Dendritic cell treated with granulocyte-macrophage colony-stimulating factor and Interleukin-4, amounts not matched to agents 40 ng/mL and 50 ng/mL, for 4 days (primary cell): ENCODE data around the gene MAN1A2.

Source experiments
- H3K27ac Mint-ChIP-seq: one replicate; pipeline ENCODE4 v1.8.0; 2022; ENCODE audit warnings: mild to moderate bottlenecking, mixed read lengths
- H3K27me3 Mint-ChIP-seq: one replicate; pipeline ENCODE4 v1.8.0; 2022; ENCODE audit warnings: mild to moderate bottlenecking, mixed read lengths
- H3K36me3 Mint-ChIP-seq: one replicate; pipeline ENCODE4 v1.8.0; 2022; ENCODE audit warnings: low read depth, mixed read lengths
- H3K4me1 Mint-ChIP-seq: one replicate; pipeline ENCODE4 v1.8.0; 2022; ENCODE audit warnings: low read depth, mixed read lengths
- H3K4me3 Mint-ChIP-seq: one replicate; pipeline ENCODE4 v1.8.0; 2022; ENCODE audit warnings: mild to moderate bottlenecking, moderate library complexity, mixed read lengths
- H3K9me3 Mint-ChIP-seq: one replicate; pipeline ENCODE4 v1.8.0; 2022; ENCODE audit warnings: mixed read lengths
- intact Hi-C: fragments of 100-400 bp; cut with micrococcal nuclease; formaldehyde crosslinking; loops from one replicate; pipeline ENCODE4 v1.15.0; 2022

MAN1A2 gene

DNA sequence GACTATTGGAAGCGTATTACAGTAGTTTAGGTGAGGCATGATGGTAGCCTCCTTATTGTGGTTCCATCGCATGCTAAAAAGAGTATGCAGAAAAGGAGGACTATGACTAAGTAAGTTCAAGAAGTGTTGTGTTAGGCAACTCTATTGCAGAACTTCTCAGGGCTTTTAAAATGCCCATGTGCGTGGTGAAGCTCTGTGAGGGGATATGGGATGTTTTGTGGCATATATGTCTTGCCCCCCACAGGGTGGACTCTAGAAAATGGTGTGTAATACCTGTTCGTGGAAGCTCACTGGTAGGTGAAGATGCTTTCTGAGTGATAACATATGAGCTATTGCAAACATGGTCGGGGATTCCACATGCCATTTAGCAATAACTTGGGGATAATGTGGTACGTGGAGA lies 31.7 kb downstream of the MAN1A2 start:
- Mint-ChIP-seq H3K4me3 (no peak overlapping the region), H3K4me1 (peaks cover 12% of the 10 kb centered on the region), H3K9me3 (peaks cover 18% of the 10 kb centered on the region), H3K36me3 (peaks cover 18% of the 10 kb centered on the region), H3K27me3 (no peaks in the 10 kb centered on the region), H3K27ac (no peak overlapping the region)
- intact Hi-C loops, result no loop called here

DNA sequence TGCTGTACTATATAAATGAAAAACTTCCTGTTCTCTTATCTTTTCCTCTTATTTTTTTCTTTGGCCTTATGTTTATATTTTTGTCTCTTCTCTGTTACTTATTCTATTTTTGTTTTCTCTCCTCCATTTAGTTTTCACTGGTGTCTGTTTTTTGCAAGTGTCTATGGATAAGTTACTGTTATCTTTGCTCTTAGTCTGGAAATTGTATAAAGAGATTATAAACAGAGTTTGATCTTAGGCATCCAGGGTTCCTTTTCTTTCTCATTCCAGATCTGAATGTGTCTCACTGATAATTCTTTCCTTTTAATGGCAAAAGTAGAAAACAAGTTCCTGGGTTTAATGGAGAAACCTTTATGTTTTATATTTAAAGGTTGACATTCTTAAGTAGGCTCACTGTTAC lies 34.5 kb downstream of the MAN1A2 start:
- no peaks in the 10 kb centered on the region for H3K27me3 Mint-ChIP-seq
- H3K4me1 Mint-ChIP-seq, result peaks cover 12% of the 10 kb centered on the region
- H3K27ac Mint-ChIP-seq, result no peak overlapping the region
- no peak overlapping the region for H3K4me3 Mint-ChIP-seq
- peaks cover 31% of the 10 kb centered on the region for H3K36me3 Mint-ChIP-seq
- H3K9me3 Mint-ChIP-seq, result peaks cover 18% of the 10 kb centered on the region
- intact Hi-C loops, result no loop called here

DNA sequence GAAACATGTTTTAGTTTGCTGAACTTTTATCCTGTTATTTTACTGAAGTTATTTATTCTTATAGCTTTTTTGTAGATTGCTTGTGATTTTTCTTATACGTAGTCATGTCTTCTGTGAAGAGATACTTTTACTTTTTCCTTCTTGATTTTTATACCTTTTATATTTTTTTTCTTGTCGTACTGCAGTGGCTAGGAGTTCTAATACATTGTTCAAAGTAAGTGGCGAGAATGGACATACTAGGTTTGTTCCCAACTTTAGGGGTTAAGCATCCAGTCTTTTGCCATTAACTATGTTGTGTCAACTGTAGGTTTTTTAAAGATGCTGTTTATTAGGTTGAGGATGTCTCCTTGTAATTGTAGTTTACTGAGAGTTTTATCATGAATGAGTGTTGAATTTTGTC lies 36.3 kb downstream of the MAN1A2 start:
- no peak overlapping the region for H3K27ac Mint-ChIP-seq
- intact Hi-C loops, result no loop called here
- H3K4me1 Mint-ChIP-seq, result peaks cover 4% of the 10 kb centered on the region
- H3K4me3 Mint-ChIP-seq, result no peak overlapping the region
- H3K27me3 Mint-ChIP-seq, result no peaks in the 10 kb centered on the region
- H3K36me3 Mint-ChIP-seq, result peaks cover 43% of the 10 kb centered on the region
- H3K9me3 Mint-ChIP-seq, result peaks cover 18% of the 10 kb centered on the region

DNA sequence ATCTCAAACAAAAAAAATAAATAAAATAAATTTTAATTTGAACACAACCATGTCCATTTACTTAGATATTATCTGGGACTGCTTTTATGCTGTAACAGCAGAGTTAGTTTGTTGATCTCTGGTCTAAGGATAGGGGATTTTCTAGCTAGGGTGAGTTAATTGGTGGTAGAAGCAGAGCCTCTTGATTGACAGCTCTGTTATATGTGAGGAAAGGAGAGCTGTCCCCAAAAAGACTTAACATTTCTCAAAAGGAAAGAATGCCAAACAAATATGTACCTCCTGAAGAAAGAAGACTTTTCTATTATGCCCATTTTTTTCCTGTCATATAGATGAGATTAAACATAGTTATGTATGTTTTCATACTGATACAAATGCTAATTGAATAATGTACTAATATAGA lies 37.8 kb downstream of the MAN1A2 start:
- Mint-ChIP-seq H3K36me3 (peaks cover 52% of the 10 kb centered on the region), H3K27ac (no peak overlapping the region)
- intact Hi-C loops, result no loop called here

DNA sequence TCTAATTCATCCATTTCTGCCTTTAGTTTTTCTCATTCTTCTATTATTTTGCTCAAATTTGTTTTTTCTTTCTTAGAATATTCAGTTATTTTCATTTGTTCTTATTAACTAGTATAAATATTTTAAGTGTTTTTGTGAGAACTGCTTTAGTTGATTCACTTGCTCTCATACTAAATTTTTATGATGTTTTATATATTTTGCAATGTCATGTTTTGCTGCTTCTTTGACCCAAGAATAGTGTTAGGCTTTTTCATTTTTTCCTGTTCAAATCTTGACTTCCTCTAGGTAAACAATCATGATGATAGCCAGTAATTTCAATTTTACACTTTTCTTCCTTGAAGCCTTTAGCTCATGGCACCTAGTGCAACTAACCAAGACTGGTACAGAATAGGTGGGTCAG lies 45.2 kb downstream of the MAN1A2 start:
- Mint-ChIP-seq H3K9me3 (no peaks in the 10 kb centered on the region), H3K4me3 (no peak overlapping the region), H3K4me1 (no peaks in the 10 kb centered on the region), H3K27ac (no peak overlapping the region), H3K27me3 (no peaks in the 10 kb centered on the region), H3K36me3 (peaks cover 56% of the 10 kb centered on the region)
- intact Hi-C loops, result no loop called here

More for the DNA sequence above, 37.8 kb downstream of the MAN1A2 start:
- peaks cover 18% of the 10 kb centered on the region for H3K9me3 Mint-ChIP-seq
- H3K4me3 Mint-ChIP-seq, result no peak overlapping the region
- H3K27me3 Mint-ChIP-seq, result no peaks in the 10 kb centered on the region
- H3K4me1 Mint-ChIP-seq, result no peaks in the 10 kb centered on the region

DNA sequence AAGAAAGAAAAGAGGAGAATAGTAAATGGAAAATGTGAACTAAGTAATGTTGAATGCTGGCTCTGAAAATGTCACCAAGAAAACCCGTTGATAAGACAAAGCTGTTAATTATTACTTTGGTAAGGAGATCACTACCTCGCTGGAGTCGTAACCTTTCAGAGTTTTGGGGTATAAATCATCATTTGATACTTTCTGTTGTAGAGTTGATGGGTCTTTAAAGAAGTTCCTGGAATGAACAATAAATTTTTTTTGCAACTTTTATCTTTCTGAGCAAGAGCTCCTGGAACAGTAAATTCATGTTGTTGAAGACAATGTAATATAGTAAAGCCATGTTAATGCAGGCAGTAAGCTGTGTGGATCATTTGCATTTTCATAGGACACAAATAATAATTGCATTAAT lies 46.2 kb downstream of the MAN1A2 start:
- H3K4me1 Mint-ChIP-seq, result no peaks in the 10 kb centered on the region
- H3K4me3 Mint-ChIP-seq, result no peak overlapping the region
- intact Hi-C loops, result no loop called here
- H3K9me3 Mint-ChIP-seq, result no peaks in the 10 kb centered on the region
- peaks cover 49% of the 10 kb centered on the region for H3K36me3 Mint-ChIP-seq
- H3K27ac Mint-ChIP-seq, result no peak overlapping the region
- H3K27me3 Mint-ChIP-seq, result no peaks in the 10 kb centered on the region

DNA sequence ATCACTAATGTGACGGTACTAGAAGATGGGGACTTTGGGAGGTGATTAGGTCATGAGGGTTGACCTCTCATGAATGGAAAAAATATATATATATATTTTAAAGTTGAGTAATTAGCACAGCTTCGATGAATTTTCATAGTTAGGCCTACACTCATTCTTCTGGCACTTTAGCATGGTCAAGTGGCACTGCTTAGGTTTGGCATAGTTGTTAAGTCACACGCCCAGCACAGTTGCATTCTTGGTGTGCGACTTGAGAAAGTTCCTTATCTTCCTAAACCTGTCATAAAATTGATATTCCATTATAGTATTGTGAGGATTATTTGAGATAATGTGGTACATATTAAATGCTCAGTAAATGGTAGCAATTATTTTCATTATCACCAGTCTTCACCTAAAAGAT lies 47.7 kb downstream of the MAN1A2 start:
- no peaks in the 10 kb centered on the region for H3K9me3 Mint-ChIP-seq
- intact Hi-C loops, result no loop called here
- no peaks in the 10 kb centered on the region for H3K27me3 Mint-ChIP-seq
- H3K27ac Mint-ChIP-seq, result no peak overlapping the region
- peaks cover 5% of the 10 kb centered on the region for H3K4me1 Mint-ChIP-seq
- peaks cover 46% of the 10 kb centered on the region for H3K36me3 Mint-ChIP-seq
- H3K4me3 Mint-ChIP-seq, result no peak overlapping the region

DNA sequence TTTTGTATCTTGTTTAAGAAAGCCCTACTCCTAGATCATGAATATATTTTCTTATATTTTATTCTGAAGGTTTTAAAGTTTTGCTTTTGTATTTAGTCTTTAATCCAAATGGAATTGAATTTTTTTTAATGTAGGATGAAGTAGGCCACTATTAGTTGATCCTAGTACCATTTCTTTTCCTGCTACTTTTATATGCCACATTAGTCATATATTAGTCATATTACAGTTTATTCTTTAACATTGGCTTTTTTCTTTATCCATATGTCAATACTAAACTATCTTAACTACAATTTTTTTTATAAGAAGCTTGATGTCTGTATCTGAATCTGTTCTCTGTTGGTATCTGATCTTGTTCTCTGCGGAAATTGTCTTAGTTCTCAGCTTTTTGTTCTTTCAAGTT lies 48.8 kb downstream of the MAN1A2 start:
- Mint-ChIP-seq H3K36me3 (peaks cover 57% of the 10 kb centered on the region), H3K27ac (no peak overlapping the region), H3K4me3 (no peak overlapping the region), H3K4me1 (peaks cover 5% of the 10 kb centered on the region), H3K9me3 (no peaks in the 10 kb centered on the region), H3K27me3 (no peaks in the 10 kb centered on the region)
- intact Hi-C loops, result no loop called here

DNA sequence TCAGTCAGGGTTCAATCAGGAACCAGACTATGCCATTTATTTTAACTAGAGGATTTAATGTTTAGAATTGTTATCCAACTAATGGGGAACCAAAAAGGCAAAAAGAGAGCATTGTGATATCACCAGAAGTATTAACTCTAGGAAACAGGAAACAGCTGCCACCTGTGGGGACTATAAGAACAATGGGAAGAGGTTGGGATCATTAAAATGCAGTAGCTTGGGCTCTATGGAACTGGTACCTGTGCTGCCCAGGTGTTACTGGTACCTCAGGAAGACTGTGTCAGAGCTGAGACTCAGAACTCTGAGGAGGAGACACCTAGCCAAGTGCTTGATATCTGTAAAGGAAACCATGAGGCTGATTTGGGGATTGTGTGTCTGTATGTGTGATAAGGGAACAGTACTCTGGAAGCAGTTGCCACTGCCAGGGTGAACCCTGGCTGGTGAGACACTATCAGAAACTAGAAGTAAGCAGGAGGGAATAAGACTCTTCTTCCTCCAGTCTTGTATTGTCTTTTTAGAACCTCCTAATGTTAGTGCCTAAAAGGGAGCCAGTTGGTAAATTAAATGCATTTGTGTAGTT lies 49.4 kb downstream of the MAN1A2 start:
- Mint-ChIP-seq H3K4me3 (no peak overlapping the region), H3K27me3 (no peaks in the 10 kb centered on the region), H3K9me3 (no peaks in the 10 kb centered on the region), H3K27ac (no peak overlapping the region), H3K36me3 (peaks cover 57% of the 10 kb centered on the region), H3K4me1 (peaks cover 5% of the 10 kb centered on the region)
- intact Hi-C loops, result no loop called here

DNA sequence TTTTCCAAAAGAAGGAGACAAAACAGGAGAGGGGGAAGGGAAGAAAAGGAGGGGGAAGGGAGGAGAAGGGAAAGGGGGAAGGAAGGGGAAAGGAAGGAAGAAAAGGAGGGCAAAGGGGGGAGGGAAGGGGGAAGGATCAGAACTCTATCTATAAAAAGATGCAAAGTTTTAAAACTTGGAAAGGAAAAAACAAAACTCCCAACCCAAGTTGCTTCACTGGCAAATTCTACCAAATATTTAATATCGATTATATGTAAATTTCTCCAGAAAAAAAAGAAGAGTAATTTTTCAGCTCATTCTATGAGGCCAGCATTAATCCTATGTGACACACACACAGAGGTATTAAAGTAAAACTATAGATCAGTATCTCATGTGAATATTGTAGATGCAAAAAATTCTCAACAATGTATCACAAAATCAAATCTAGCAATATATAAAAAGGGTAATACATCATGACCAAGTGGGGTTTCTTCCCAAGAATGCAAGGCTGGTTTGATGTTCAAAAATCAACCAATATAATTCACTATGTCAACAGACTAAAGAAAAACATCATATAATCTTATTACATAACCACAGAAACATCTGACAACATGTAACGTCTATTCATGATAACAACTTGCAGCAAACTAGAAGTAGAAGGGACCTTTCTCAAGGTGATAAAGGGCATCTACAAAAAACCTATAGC lies 57.9 kb downstream of the MAN1A2 start:
- H3K4me3 Mint-ChIP-seq, result no peak overlapping the region
- peaks cover 56% of the 10 kb centered on the region for H3K36me3 Mint-ChIP-seq
- no peaks in the 10 kb centered on the region for H3K27me3 Mint-ChIP-seq
- intact Hi-C loops, result no loop called here
- H3K9me3 Mint-ChIP-seq, result peaks cover 46% of the 10 kb centered on the region
- no peak overlapping the region for H3K27ac Mint-ChIP-seq
- H3K4me1 Mint-ChIP-seq, result no peaks in the 10 kb centered on the region

DNA sequence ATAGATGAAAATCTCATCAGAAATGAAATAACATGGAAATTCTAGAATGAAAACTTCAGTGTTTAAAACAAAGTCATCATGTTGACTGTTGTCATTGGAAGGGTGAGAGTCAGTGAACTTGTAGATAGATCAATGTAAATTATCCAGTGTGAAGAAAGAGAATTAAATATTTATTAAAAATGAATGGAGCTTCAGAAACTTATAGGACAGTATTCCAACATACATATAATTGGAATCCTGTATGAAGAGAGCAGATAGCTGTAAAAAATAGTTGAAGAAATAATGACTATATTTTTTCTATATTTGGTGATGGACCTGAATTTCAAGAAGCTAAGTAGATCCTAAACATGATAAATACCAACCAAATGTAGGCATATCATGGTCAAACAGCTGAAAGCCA lies 60.0 kb downstream of the MAN1A2 start:
- Mint-ChIP-seq H3K36me3 (peaks cover 48% of the 10 kb centered on the region), H3K4me1 (no peaks in the 10 kb centered on the region), H3K4me3 (no peak overlapping the region), H3K9me3 (peaks cover 46% of the 10 kb centered on the region), H3K27me3 (no peaks in the 10 kb centered on the region), H3K27ac (no peak overlapping the region)
- intact Hi-C loops, result no loop called here

DNA sequence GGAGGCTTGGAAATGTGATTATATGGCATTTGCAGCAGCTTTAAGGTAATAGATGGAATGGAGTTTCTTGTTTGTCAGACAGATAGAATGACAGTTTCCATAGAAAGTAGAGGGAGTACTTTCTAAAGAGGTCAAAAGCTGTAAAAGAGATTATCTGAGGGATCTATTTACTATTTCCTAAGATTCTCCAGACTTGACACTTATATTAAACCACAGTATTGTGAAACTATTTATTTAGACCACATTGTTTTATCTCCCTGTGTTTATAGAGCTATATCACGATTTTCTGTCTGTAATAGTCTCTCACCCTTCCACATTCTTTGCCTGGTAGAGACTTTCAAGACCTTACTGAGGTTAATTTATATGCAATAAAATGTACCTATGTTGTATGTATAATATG lies 66.7 kb downstream of the MAN1A2 start:
- Mint-ChIP-seq H3K27me3 (no peaks in the 10 kb centered on the region), H3K4me3 (no peak overlapping the region), H3K36me3 (no peaks in the 10 kb centered on the region), H3K4me1 (no peaks in the 10 kb centered on the region), H3K27ac (no peak overlapping the region), H3K9me3 (no peaks in the 10 kb centered on the region)
- intact Hi-C loops, result no loop called here

DNA sequence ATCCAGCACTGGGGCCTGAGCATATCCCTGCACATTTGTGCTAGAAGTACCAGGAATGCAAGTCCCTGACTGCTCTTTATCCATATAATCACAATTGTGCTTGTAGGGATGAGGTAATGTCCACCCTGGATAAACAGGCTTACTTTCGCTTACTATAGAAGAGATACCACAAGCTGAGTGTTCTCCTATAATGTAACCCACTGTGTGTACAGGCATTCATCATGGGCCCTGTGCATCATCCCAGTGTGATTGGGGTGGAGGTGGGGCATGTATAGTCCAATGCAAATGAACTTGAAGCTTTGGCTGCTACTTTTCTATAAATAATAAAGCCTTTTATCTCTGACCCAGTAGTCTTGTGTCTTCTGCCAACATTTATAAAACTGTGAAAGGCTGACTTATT lies 69.3 kb downstream of the MAN1A2 start:
- Mint-ChIP-seq H3K9me3 (no peaks in the 10 kb centered on the region), H3K27ac (no peak overlapping the region)

DNA sequence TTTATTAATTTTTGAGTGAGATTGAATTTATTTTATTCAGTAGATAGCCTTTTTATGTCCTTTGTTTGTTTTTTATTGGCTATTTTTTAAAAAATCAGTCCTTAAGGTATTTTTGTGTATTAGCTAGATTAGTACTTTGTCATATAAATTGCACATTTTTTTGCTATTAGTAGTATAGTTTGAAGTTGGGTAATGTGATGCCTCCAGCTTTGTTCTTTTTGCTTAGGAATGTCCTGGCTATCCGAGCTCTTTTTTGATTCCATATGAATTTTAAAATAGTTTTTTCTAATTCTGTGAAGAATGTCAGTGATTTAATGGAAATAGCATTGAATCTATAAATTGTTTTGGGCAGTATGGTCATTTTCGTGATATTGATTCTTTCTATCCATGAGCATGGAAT lies 80.4 kb downstream of the MAN1A2 start:
- Mint-ChIP-seq H3K4me3 (no peak overlapping the region), H3K27ac (no peak overlapping the region), H3K36me3 (peaks cover 67% of the 10 kb centered on the region), H3K27me3 (no peaks in the 10 kb centered on the region), H3K4me1 (no peaks in the 10 kb centered on the region), H3K9me3 (peaks cover 47% of the 10 kb centered on the region)
- intact Hi-C loops, result no loop called here

More for the DNA sequence above, 69.3 kb downstream of the MAN1A2 start:
- Mint-ChIP-seq H3K4me3 (no peak overlapping the region), H3K27me3 (no peaks in the 10 kb centered on the region), H3K36me3 (no peaks in the 10 kb centered on the region), H3K4me1 (no peaks in the 10 kb centered on the region)
- intact Hi-C loops, result no loop called here

DNA sequence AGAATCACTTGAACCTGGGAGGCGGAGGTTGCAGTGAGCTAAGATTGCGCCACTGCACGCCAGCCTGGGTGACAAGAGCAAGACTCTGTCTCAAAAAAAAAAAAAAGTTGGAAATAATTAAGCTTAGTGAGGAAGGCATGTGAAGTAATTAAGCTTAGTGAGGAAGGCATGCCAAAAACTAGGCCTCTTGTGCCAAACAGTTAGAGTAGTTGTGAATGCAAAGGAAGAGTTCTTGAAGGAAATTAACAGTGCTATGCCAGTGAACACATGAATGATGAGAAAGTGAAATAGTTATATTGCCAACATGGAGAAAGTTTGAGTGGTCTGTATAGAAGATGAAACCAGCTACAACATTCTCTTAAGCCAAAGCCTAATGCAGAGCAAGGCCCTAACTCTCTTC lies 85.0 kb downstream of the MAN1A2 start:
- intact Hi-C loops, result no loop called here
- Mint-ChIP-seq H3K4me1 (no peaks in the 10 kb centered on the region), H3K27ac (no peak overlapping the region), H3K27me3 (no peaks in the 10 kb centered on the region), H3K36me3 (peaks cover 59% of the 10 kb centered on the region), H3K4me3 (no peak overlapping the region), H3K9me3 (peaks cover 38% of the 10 kb centered on the region)
